Type B pancreatic cell (in vitro differentiated cells): ENCODE results near the gene DNAJC2. TPM values are rescaled to one million over a fixed set of nuclear protein-coding genes. Genes with fewer than 3 reads are reported as not detected.

Experiments
- DNase-seq: peaks from one replicate; pipeline ENCODE4 v3.0.0; 2021; ENCODE audit warnings: mixed read lengths; ENCODE audit not compliant: unreplicated experiment; ENCODE audit errors: extremely low spot score
- H3K27ac Mint-ChIP-seq: 2 replicates; pipeline ENCODE4 v1.8.0; 2021; ENCODE audit warnings: mild to moderate bottlenecking, mixed read lengths
- H3K27me3 Mint-ChIP-seq: 2 replicates; pipeline ENCODE4 v1.8.0; 2021; ENCODE audit warnings: mixed read lengths
- H3K36me3 Mint-ChIP-seq: 2 replicates; pipeline ENCODE4 v1.8.0; 2021; ENCODE audit warnings: mixed read lengths
- H3K4me1 Mint-ChIP-seq: one replicate; pipeline ENCODE4 v1.8.0; 2021; ENCODE audit warnings: mixed read lengths; ENCODE audit not compliant: unreplicated experiment
- H3K4me3 Mint-ChIP-seq: 2 replicates; pipeline ENCODE4 v1.8.0; 2021; ENCODE audit warnings: mild to moderate bottlenecking, mixed read lengths
- H3K9me3 Mint-ChIP-seq: 2 replicates; pipeline ENCODE4 v1.8.0; 2021; ENCODE audit warnings: mixed read lengths
- long read RNA-seq: library from polyadenylated mRNA; unstranded; transcript quantifications from one replicate; pipeline ENCODE4 v2.0.0, GENCODE V29; 2020
- total RNA-seq: library from RNA; stranded (reverse); gene quantifications from 2 replicates; pipeline ENCODE4 v1.2.1, GENCODE V29; 2021; ENCODE audit warnings: low replicate concordance
- TF ChIP-seq, protein P1 (sequence below): fragments of 200-600 bp; sonication (generic); conservative IDR thresholded peaks from 2 replicates; pipeline ENCODE4 v1.5.0; 2021; ENCODE audit warnings: antibody characterized with exemption, mild to moderate bottlenecking

The DNAJC2 gene, protein sequence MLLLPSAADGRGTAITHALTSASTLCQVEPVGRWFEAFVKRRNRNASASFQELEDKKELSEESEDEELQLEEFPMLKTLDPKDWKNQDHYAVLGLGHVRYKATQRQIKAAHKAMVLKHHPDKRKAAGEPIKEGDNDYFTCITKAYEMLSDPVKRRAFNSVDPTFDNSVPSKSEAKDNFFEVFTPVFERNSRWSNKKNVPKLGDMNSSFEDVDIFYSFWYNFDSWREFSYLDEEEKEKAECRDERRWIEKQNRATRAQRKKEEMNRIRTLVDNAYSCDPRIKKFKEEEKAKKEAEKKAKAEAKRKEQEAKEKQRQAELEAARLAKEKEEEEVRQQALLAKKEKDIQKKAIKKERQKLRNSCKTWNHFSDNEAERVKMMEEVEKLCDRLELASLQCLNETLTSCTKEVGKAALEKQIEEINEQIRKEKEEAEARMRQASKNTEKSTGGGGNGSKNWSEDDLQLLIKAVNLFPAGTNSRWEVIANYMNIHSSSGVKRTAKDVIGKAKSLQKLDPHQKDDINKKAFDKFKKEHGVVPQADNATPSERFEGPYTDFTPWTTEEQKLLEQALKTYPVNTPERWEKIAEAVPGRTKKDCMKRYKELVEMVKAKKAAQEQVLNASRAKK
- 28.2 and 29.9 TPM in 2 replicates for total RNA-seq
- long read RNA-seq, partial matches to known transcripts = 50 of 64 reads
- long read RNA-seq, other reads (novel, unspliced or antisense) = 12 of 64 reads

DNA sequence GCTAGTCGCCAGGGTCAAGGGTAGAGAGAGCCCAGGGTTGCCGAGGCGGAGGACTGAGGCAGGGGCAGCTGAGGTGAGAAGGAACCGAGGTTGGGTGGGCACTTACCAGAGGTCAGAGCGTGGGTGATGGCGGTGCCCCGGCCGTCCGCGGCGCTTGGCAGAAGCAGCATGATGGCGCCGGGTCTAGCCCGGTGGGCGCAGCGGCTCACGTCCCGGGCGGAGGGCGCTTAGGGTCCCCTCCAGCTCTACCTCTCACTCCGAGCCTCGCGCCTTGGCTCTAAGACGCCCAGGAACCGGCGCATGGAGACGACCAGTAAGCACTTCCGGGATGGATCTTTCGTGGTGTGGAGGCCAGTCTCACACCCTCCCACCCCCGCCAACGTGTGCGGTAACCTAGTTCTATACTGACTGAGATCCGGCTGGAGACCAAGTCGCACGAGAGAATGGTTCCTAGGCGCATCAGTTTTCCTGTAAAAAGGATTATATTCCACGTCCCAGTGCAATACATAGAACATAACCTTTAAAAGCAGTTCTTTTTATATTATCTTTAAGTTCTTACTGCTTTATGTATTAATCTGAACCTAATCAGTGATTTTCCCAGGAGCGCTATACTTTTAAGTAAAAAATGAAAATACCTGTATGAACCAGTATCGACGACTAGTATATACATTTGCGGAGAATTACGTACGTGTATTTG is at the start of gene DNAJC2:
Gene DNAJC2, minus strand, starts transcription at position 315 of the 697 bp plus-strand sequence. Its CDS starts 145 bp downstream, at position 170.
- DNase-seq = peak; percentile 81
- Mint-ChIP-seq H3K4me1 (peaks cover 31% of the 10 kb centered on the region), H3K27me3 (no peaks in the 10 kb centered on the region), H3K27ac (peak within 1 kb of the TSS; percentile 95), H3K9me3 (no peaks in the 10 kb centered on the region), H3K36me3 (peaks cover 20% of the 10 kb centered on the region), H3K4me3 (peak within 1 kb of the TSS; percentile 99)
- TF ChIP-seq, protein P1, sequence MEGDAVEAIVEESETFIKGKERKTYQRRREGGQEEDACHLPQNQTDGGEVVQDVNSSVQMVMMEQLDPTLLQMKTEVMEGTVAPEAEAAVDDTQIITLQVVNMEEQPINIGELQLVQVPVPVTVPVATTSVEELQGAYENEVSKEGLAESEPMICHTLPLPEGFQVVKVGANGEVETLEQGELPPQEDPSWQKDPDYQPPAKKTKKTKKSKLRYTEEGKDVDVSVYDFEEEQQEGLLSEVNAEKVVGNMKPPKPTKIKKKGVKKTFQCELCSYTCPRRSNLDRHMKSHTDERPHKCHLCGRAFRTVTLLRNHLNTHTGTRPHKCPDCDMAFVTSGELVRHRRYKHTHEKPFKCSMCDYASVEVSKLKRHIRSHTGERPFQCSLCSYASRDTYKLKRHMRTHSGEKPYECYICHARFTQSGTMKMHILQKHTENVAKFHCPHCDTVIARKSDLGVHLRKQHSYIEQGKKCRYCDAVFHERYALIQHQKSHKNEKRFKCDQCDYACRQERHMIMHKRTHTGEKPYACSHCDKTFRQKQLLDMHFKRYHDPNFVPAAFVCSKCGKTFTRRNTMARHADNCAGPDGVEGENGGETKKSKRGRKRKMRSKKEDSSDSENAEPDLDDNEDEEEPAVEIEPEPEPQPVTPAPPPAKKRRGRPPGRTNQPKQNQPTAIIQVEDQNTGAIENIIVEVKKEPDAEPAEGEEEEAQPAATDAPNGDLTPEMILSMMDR = no peak

DNA sequence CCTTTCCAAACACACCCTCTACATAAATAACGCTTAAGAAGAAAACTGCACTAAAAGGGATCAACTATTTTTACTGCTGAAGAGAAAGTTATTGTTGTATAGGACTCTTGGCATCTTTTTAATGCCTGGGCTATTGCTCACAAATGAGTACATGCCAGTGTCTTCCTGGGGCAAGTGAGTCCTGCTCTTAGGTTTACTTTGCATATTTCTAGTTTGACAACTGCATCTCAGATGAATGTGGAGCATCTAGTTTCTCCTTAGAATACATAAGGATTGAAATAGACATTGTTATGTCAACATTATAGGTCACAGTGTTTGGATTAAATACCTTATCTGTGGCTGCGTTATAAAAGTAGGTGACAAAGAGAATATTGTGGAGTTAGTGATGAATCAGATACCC is 47.4 kb upstream of the DNAJC2 start:
- H3K4me3 Mint-ChIP-seq = no peak overlapping the region
- TF ChIP-seq, protein P1 = no peak
- H3K4me1 Mint-ChIP-seq = no peaks in the 10 kb centered on the region
- no peaks in the 10 kb centered on the region for H3K36me3 Mint-ChIP-seq
- no peak for DNase-seq
- H3K9me3 Mint-ChIP-seq = no peaks in the 10 kb centered on the region
- no peak overlapping the region for H3K27ac Mint-ChIP-seq
- peaks cover 3% of the 10 kb centered on the region for H3K27me3 Mint-ChIP-seq

DNA sequence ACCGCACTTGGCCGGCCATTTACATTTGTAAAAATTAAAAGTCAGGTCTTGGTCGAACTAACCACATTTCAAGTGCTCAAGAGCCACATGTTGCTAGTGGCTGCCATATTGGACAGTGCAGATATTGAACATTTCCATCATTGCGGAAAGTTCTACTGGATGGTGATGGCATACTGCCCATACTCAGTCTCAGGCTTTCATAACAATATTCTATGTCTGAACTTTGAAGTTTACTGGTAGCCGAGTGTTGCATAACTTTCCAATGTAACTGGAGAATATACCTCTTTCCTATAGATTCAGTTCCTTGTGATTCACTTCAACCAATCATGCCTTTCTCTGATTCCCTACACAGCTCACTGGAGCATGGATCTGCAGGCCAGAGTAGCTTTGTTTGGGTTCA is 46.6 kb upstream of the DNAJC2 start:
- TF ChIP-seq, protein P1 = no peak
- DNase-seq = no peak
- no peaks in the 10 kb centered on the region for H3K36me3 Mint-ChIP-seq
- no peaks in the 10 kb centered on the region for H3K4me1 Mint-ChIP-seq
- no peak overlapping the region for H3K4me3 Mint-ChIP-seq
- H3K27ac Mint-ChIP-seq = no peak overlapping the region
- H3K9me3 Mint-ChIP-seq = no peaks in the 10 kb centered on the region
- peaks cover 3% of the 10 kb centered on the region for H3K27me3 Mint-ChIP-seq

DNA sequence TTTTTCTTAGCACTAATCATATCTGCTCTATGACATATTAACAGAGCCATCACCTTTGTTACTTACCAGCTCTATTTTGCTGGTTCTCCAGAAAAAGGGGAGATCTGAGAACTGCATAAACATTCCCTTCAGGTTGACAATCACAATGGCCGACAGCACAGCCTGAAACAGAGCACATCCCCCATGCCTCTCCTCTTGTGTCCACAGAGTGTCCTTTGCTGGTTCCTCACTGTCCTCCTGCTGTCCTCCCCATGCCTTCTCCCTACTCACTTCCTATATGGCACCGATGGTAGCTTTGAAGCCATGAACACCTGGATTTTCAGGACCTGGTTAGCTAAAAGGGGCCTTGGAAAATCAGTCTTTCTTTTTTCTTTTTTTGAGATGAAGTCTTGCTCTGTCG is 44.7 kb upstream of the DNAJC2 start:
- H3K4me3 Mint-ChIP-seq = no peak overlapping the region
- peaks cover 3% of the 10 kb centered on the region for H3K27me3 Mint-ChIP-seq
- H3K4me1 Mint-ChIP-seq = no peaks in the 10 kb centered on the region
- TF ChIP-seq, protein P1 = no peak
- no peak for DNase-seq
- H3K27ac Mint-ChIP-seq = no peak overlapping the region
- H3K36me3 Mint-ChIP-seq = no peaks in the 10 kb centered on the region
- H3K9me3 Mint-ChIP-seq = no peaks in the 10 kb centered on the region

DNA sequence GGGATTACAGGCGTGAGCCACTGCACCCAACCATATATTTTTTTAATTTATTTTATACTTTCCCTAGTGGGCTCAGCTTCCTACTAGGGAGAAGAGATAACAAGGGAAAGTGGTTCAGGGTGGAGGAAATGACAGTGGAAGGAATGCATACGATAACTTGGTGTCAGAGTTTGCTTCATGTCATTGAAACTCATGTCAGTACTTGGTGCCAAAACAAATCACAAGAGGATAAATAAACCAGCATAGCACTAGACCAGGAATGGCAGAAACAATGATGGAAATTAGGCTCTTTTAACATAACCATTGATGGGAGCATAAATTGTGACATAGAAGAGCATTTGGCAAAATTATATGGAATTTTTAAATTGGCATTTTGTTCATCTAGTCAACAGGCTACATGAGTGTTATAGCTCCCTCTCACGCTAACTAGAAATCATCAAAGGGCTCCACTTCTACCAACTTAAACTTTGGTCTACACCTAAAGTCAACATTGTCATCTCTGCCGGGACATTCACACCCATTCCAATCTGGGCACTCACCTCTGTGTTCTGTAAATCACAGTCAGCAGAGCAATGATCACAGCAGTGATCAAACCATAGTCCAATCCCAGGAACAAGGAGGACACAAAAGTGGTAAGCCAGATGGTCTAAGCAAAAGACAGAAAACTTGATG is 44.0 kb upstream of the DNAJC2 start:
- Mint-ChIP-seq H3K4me3 (no peak overlapping the region), H3K27me3 (peaks cover 3% of the 10 kb centered on the region), H3K27ac (no peak overlapping the region), H3K36me3 (no peaks in the 10 kb centered on the region), H3K4me1 (no peaks in the 10 kb centered on the region), H3K9me3 (no peaks in the 10 kb centered on the region)
- no peak for DNase-seq
- TF ChIP-seq, protein P1 = no peak
